CD4-positive, alpha-beta T cell treated with Interleukin-15 for 4 hours (primary cell): ENCODE measurements around the gene SYCP2.

Experiments
- DNase-seq: peaks from one replicate; pipeline ENCODE4 v3.0.0-alpha.2; 2020; ENCODE audit warnings: low spot score

The SYCP2 gene

GRCh38 chr20:59822291-59823029 lies 111.0 kb downstream of the SYCP2 start:
- no peak for DNase-seq

- no peak for DNase-seq
These were observed 111.6 kb downstream of the SYCP2 start for GRCh38 chr20:59821788-59822187.

- no peak for DNase-seq
These were observed 112.2 kb downstream of the SYCP2 start for GRCh38 chr20:59821201-59821600.

- no peak for DNase-seq
These were observed 113.0 kb downstream of the SYCP2 start for GRCh38 chr20:59820204-59821041.

GRCh38 chr20:59819496-59820203 lies 113.8 kb downstream of the SYCP2 start:
- DNase-seq, result no peak

GRCh38 chr20:59818911-59819310 lies 114.5 kb downstream of the SYCP2 start:
- DNase-seq, result no peak

GRCh38 chr20:59817846-59818615 lies 115.4 kb downstream of the SYCP2 start:
- DNase-seq, result no peak

- no peak for DNase-seq
These were observed 116.0 kb downstream of the SYCP2 start for GRCh38 chr20:59817406-59817805.

- DNase-seq, result no peak
These were observed 117.2 kb downstream of the SYCP2 start for GRCh38 chr20:59816146-59816738.

GRCh38 chr20:59814840-59815340 lies 118.5 kb downstream of the SYCP2 start:
- no peak for DNase-seq

- no peak for DNase-seq
These were observed 119.2 kb downstream of the SYCP2 start for GRCh38 chr20:59813948-59814839.
